ENCODE measurements around the gene TSLP.

The TSLP gene

GRCh38 chr5:111075520-111075919 is 4.0 kb downstream of the TSLP start:
- Histone ChIP-seq H3K27ac (replicated peaks) (no peak overlapping the region), H3K4me3 (replicated peaks; ENCODE audit: insufficient read depth, low read length) (no peak overlapping the region), H3K27me3 (ENCODE audit: insufficient read depth, poor library complexity, severe bottlenecking) (no peaks in the 10 kb centered on the region)
- DNase-seq (ENCODE audit: low read depth in 1 of 2, low spot score in 1 of 2): no peak
- no peak for TF ChIP-seq CTCF (IDR thresholded peaks at IDR 0.05; ENCODE audit: insufficient read depth, low read length)
- no peak for TF ChIP-seq REST (IDR thresholded peaks at IDR 0.05; ENCODE audit: insufficient replicate concordance, low read depth)
- TF ChIP-seq SPI1 (IDR thresholded peaks at IDR 0.05; ENCODE audit: borderline replicate concordance, low read depth): no peak
- TF ChIP-seq GABPA (IDR thresholded peaks at IDR 0.05; ENCODE audit: low read depth): no peak
- TF ChIP-seq POLR2AphosphoS5 (IDR thresholded peaks at IDR 0.05; ENCODE audit: low read depth): no peak

- no peak for TF ChIP-seq POLR2AphosphoS5 (IDR thresholded peaks at IDR 0.05; ENCODE audit: low read depth)
- no peak for TF ChIP-seq GABPA (IDR thresholded peaks at IDR 0.05; ENCODE audit: low read depth)
- no peak for TF ChIP-seq SPI1 (IDR thresholded peaks at IDR 0.05; ENCODE audit: borderline replicate concordance, low read depth)
- no peak for TF ChIP-seq CTCF (IDR thresholded peaks at IDR 0.05; ENCODE audit: insufficient read depth, low read length)
- TF ChIP-seq REST (IDR thresholded peaks at IDR 0.05; ENCODE audit: insufficient replicate concordance, low read depth): no peak
- no peak overlapping the region for H3K4me3 ChIP-seq (replicated peaks; ENCODE audit: insufficient read depth, low read length)
- no peaks in the 10 kb centered on the region for H3K27me3 ChIP-seq (ENCODE audit: insufficient read depth, poor library complexity, severe bottlenecking)
- no peak overlapping the region for H3K27ac ChIP-seq (replicated peaks)
- peak in 1 of 2 experiments; percentile 51 for DNase-seq (ENCODE audit: low read depth in 1 of 2, low spot score in 1 of 2)
Observed at GRCh38 chr5:111076091-111076490, 4.6 kb downstream of the TSLP start.

- no peak overlapping the region for H3K27ac ChIP-seq (replicated peaks)
- TF ChIP-seq SPI1 (IDR thresholded peaks at IDR 0.05; ENCODE audit: borderline replicate concordance, low read depth) (no peak), POLR2AphosphoS5 (IDR thresholded peaks at IDR 0.05; ENCODE audit: low read depth) (no peak), REST (IDR thresholded peaks at IDR 0.05; ENCODE audit: insufficient replicate concordance, low read depth) (no peak), CTCF (IDR thresholded peaks at IDR 0.05; ENCODE audit: insufficient read depth, low read length) (no peak), GABPA (IDR thresholded peaks at IDR 0.05; ENCODE audit: low read depth) (no peak)
- DNase-seq (ENCODE audit: low read depth in 1 of 2, low spot score in 1 of 2): no peak
- H3K4me3 ChIP-seq (replicated peaks; ENCODE audit: insufficient read depth, low read length): no peak overlapping the region
- H3K27me3 ChIP-seq (ENCODE audit: insufficient read depth, poor library complexity, severe bottlenecking): no peaks in the 10 kb centered on the region
Observed at GRCh38 chr5:111077678-111078077, 6.2 kb downstream of the TSLP start.

Data from HL-60 (cell line).